K562 (cell line): ENCODE results near the gene ZNF692. TPM values are rescaled to one million over a fixed set of nuclear protein-coding genes. Genes with fewer than 3 reads are reported as not detected.

Experiments
- BRD9 ChIP-seq: fragments of 450-650 bp; IDR thresholded peaks from 2 replicates; pipeline ENCODE4 v1.6.1; 2018; ENCODE audit warnings: low read depth; ENCODE audit not compliant: partially characterized antibody
- CBX2 ChIP-seq: fragments of 200-600 bp; sonication (generic); IDR thresholded peaks from one replicate; pipeline ENCODE4 v1.6.1; 2012; ENCODE audit warnings: mild to moderate bottlenecking, low read length, inconsistent platforms; ENCODE audit not compliant: insufficient read depth, poor library complexity, severe bottlenecking
- ELK3 ChIP-seq: fragments of 450-650 bp; formaldehyde crosslinking; IDR thresholded peaks from 2 replicates; pipeline ENCODE4 v1.4.0; 2020; ENCODE audit warnings: mild to moderate bottlenecking
- EP400 ChIP-seq: fragments of 450-650 bp; IDR thresholded peaks from 2 replicates; pipeline ENCODE4 v1.6.1; 2017; ENCODE audit warnings: antibody characterized with exemption, mild to moderate bottlenecking, moderate library complexity
- KLF16 ChIP-seq: IDR thresholded peaks from 2 replicates; pipeline ENCODE4 v1.6.1; 2016; ENCODE audit warnings: antibody characterized with exemption
- MAX ChIP-seq: sonication (generic); formaldehyde crosslinking; IDR thresholded peaks from 2 replicates; pipeline ENCODE4 v1.9.0; 2022; ENCODE audit warnings: mild to moderate bottlenecking, missing genetic modification reagents
- MBD2 ChIP-seq: sonication (generic); IDR thresholded peaks from 2 replicates; pipeline ENCODE4 v1.6.1; 2016; ENCODE audit warnings: low read depth, borderline replicate concordance
- NR2C1 ChIP-seq, 2 experiments: fragments of 450-650 bp; IDR thresholded peaks; 2 replicates each; pipeline ENCODE4 v1.6.1; 2017; ENCODE audit warnings: mild to moderate bottlenecking in 2 of 2, antibody characterized with exemption in 1 of 2, inconsistent platforms in 1 of 2, missing compliant biosample characterization in 1 of 2, missing genetic modification characterization in 1 of 2
- RAD21 ChIP-seq, 2 experiments: fragments of 250-450 bp in 1 of 2; fragments of 450-650 bp in 1 of 2; sonication (Bioruptor Pico) in 1 of 2; formaldehyde crosslinking in 1 of 2; IDR thresholded peaks in 1 of 2; conservative IDR thresholded peaks in 1 of 2; 2 replicates each; pipeline versions ENCODE4 v1.4.0 to v1.8.0; 2020 to 2022; ENCODE audit warnings: mild to moderate bottlenecking in 2 of 2, moderate library complexity in 1 of 2
- RB1 ChIP-seq: fragments of 450-650 bp; IDR thresholded peaks from 2 replicates; pipeline ENCODE4 v1.6.1; 2017; ENCODE audit warnings: low read depth, mild to moderate bottlenecking
- SNAPC5 ChIP-seq: fragments of 250-450 bp; sonication (Bioruptor Pico); IDR thresholded peaks from 2 replicates; pipeline ENCODE4 v1.8.0; 2021; ENCODE audit warnings: moderate library complexity, mild to moderate bottlenecking, inconsistent platforms
- SRSF9 ChIP-seq: fragments of 200-400 bp; formaldehyde crosslinking; IDR thresholded peaks from 2 replicates; pipeline ENCODE4 v1.6.1; 2017; ENCODE audit warnings: low read depth, low read length, borderline replicate concordance
- STAT5B ChIP-seq: fragments of 250-450 bp; sonication (Bioruptor Pico); IDR thresholded peaks from 2 replicates; pipeline ENCODE4 v1.8.0; 2021; ENCODE audit warnings: mild to moderate bottlenecking, inconsistent platforms
- TRIM24 ChIP-seq, 2 experiments: fragments of 450-650 bp; IDR thresholded peaks; 2 replicates each; pipeline ENCODE4 v1.6.1; 2016
- ZBTB33 ChIP-seq: sonication (generic); formaldehyde crosslinking; IDR thresholded peaks from 2 replicates; pipeline ENCODE4 v1.8.1; 2023; ENCODE audit warnings: mild to moderate bottlenecking, missing genetic modification reagents
- ZBTB43 ChIP-seq: sonication (generic); formaldehyde crosslinking; IDR thresholded peaks from 2 replicates; pipeline ENCODE4 v1.8.0; 2023; ENCODE audit warnings: mild to moderate bottlenecking, missing genetic modification reagents
- ZBTB8A ChIP-seq: fragments of 450-650 bp; IDR thresholded peaks from 2 replicates; pipeline ENCODE4 v1.6.1; 2018; ENCODE audit warnings: mild to moderate bottlenecking, moderate library complexity; ENCODE audit not compliant: partially characterized antibody
- ZKSCAN1 ChIP-seq: fragments of 150-350 bp; IDR thresholded peaks from 2 replicates; pipeline ENCODE4 v1.6.1; 2016; ENCODE audit warnings: low read depth, low read length
- ZNF23 ChIP-seq: fragments of 250-450 bp; sonication (Bioruptor Pico); IDR thresholded peaks from 2 replicates; pipeline ENCODE4 v1.4.0; 2020; ENCODE audit warnings: mild to moderate bottlenecking
- ZNF512 ChIP-seq: IDR thresholded peaks from 2 replicates; pipeline ENCODE4 v1.6.1; 2016; ENCODE audit warnings: missing genetic modification characterization, missing compliant biosample characterization
- ZNF76 ChIP-seq: fragments of 250-450 bp; sonication (Bioruptor Pico); IDR thresholded peaks from 2 replicates; pipeline ENCODE4 v1.4.0; 2020; ENCODE audit warnings: mild to moderate bottlenecking, moderate library complexity, borderline replicate concordance
- polyA plus RNA-seq, 8 experiments: library from polyadenylated mRNA; depleted of rRNA in 4 of 8; stranded (reverse) in 5 of 8; unstranded in 3 of 8; fragments of >200 nt; fragmentation: Nextera tagmentation in 2 of 8; fragmentation: Illumina TruSeq in 1 of 8; extraction: Ambion mirVana in 2 of 8; extraction: Trizol in 1 of 8; gene quantifications; 2 replicates each; pipeline versions ENCODE4 v1.2.1 to v1.2.3, GENCODE V29; 2011 to 2014; ENCODE audit warnings: inconsistent platforms in 1 of 8, missing spikeins in 1 of 8
- total RNA-seq, 7 experiments: library from RNA; depleted of rRNA in 6 of 7; stranded (reverse); fragments of >200 nt in 6 of 7; fragmentation: Illumina TruSeq in 2 of 7; extraction: Trizol in 2 of 7; gene quantifications; 2 replicates each; pipeline versions ENCODE4 v1.2.1 to v1.2.3, GENCODE V29; 2011 to 2021; ENCODE audit warnings: low replicate concordance in 1 of 7

ZNF692 gene
- total and polyA plus RNA-seq, 9 of the 15 experiments (the other 6 are each of a cell fraction or from before 2014, with no cell fraction given) = 8.4 to 143 (median 55.9) TPM

- peak; percentile 79 for TF ChIP-seq MAX
- TF ChIP-seq ZBTB33 = peak; percentile 73
- TF ChIP-seq KLF16 = no peak
- no peak for TF ChIP-seq ZBTB8A
- TF ChIP-seq BRD9 = peak; percentile 67
- 0 out of 4 replicates have a peak, but pooled peaks of 1 of the 2 experiments have one; percentile 13 for TF ChIP-seq RAD21 (CRISPR knock-in tag; conservative IDR thresholded peaks at IDR 0.05 in 1 of 2, IDR thresholded peaks at IDR 0.05 in 1 of 2)
- 0 out of 2 replicates have a peak, but pooled peaks have one; percentile 58 for TF ChIP-seq ELK3 (CRISPR knock-in tag)
- no peak for TF ChIP-seq SNAPC5 (CRISPR knock-in tag)
- TF ChIP-seq RB1 = peak; percentile 46
- TF ChIP-seq SRSF9 = no peak
- TF ChIP-seq CBX2 = no peak
- no peak for TF ChIP-seq MBD2
- peak; percentile 71 for TF ChIP-seq NR2C1 (IDR thresholded peaks at IDR 0.05)
- TF ChIP-seq NR2C1 (tag; IDR thresholded peaks at IDR 0.05) = peak; percentile 70; the same call in 1 of the 2 replicates
- TF ChIP-seq ZNF512 (tag) = no peak
- TF ChIP-seq ZBTB43 (CRISPR knock-in tag) = 0 out of 2 replicates have a peak, but pooled peaks have one; percentile 19
- TF ChIP-seq ZNF76 (CRISPR knock-in tag) = 0 out of 2 replicates have a peak, but pooled peaks have one; percentile 30
- no peak for TF ChIP-seq ZNF23 (CRISPR knock-in tag)
- 0 out of 4 replicates have a peak, but pooled peaks of 1 of the 2 experiments have one; percentile 11 for TF ChIP-seq TRIM24 (IDR thresholded peaks at IDR 0.05)
- TF ChIP-seq EP400 = peak; percentile 96
- no peak for TF ChIP-seq STAT5B (CRISPR knock-in tag)
- TF ChIP-seq ZKSCAN1 = no peak
Observed at GRCh38 chr1:248838357-248839167, 20.3 kb downstream of the ZNF692 start (continued).
